Ishikawa (cell line): Measurements from ENCODE around the gene FUT1.
A peak's percentile ranks its signal among the peaks of the same experiment; 100 is the strongest.

Experiments
- CEBPB ChIP-seq: IDR thresholded peaks from 2 replicates; pipeline ENCODE4 v1.6.1; 2012
- CREB1 ChIP-seq: IDR thresholded peaks from 2 replicates; pipeline ENCODE4 v1.6.1; 2012; ENCODE audit warnings: low read depth
- EGR1 ChIP-seq: IDR thresholded peaks from 2 replicates; pipeline ENCODE4 v1.6.1; 2012
- EP300 ChIP-seq: IDR thresholded peaks from 2 replicates; pipeline ENCODE4 v1.6.1; 2012; ENCODE audit warnings: borderline replicate concordance
- FOXM1 ChIP-seq: IDR thresholded peaks from 2 replicates; pipeline ENCODE4 v1.6.1; 2012; ENCODE audit warnings: low read depth, borderline replicate concordance
- NFIC ChIP-seq: IDR thresholded peaks from 2 replicates; pipeline ENCODE4 v1.6.1; 2012
- RAD21 ChIP-seq: IDR thresholded peaks from 2 replicates; pipeline ENCODE4 v1.6.1; 2012; ENCODE audit warnings: low read depth
- TAF1 ChIP-seq: IDR thresholded peaks from 2 replicates; pipeline ENCODE4 v1.6.1; 2012; ENCODE audit warnings: low read depth, mild to moderate bottlenecking
- TCF12 ChIP-seq: IDR thresholded peaks from 2 replicates; pipeline ENCODE4 v1.6.1; 2012; ENCODE audit warnings: low read depth
- TEAD4 ChIP-seq: IDR thresholded peaks from 2 replicates; pipeline ENCODE4 v1.6.1; 2012
- USF1 ChIP-seq: IDR thresholded peaks from 2 replicates; pipeline ENCODE4 v1.6.1; 2012
- YY1 ChIP-seq: IDR thresholded peaks from 2 replicates; pipeline ENCODE4 v1.6.1; 2012; ENCODE audit warnings: low read depth
- ZBTB7A ChIP-seq: IDR thresholded peaks from 2 replicates; pipeline ENCODE4 v1.6.1; 2012; ENCODE audit warnings: low read depth
- TF ChIP-seq, protein P1 (sequence below): IDR thresholded peaks from 2 replicates; pipeline ENCODE4 v1.6.1; 2012
- TF ChIP-seq, protein P2 (sequence below): IDR thresholded peaks from 2 replicates; pipeline ENCODE4 v1.6.1; 2012; ENCODE audit warnings: low read depth, mild to moderate bottlenecking

FUT1 gene

DNA sequence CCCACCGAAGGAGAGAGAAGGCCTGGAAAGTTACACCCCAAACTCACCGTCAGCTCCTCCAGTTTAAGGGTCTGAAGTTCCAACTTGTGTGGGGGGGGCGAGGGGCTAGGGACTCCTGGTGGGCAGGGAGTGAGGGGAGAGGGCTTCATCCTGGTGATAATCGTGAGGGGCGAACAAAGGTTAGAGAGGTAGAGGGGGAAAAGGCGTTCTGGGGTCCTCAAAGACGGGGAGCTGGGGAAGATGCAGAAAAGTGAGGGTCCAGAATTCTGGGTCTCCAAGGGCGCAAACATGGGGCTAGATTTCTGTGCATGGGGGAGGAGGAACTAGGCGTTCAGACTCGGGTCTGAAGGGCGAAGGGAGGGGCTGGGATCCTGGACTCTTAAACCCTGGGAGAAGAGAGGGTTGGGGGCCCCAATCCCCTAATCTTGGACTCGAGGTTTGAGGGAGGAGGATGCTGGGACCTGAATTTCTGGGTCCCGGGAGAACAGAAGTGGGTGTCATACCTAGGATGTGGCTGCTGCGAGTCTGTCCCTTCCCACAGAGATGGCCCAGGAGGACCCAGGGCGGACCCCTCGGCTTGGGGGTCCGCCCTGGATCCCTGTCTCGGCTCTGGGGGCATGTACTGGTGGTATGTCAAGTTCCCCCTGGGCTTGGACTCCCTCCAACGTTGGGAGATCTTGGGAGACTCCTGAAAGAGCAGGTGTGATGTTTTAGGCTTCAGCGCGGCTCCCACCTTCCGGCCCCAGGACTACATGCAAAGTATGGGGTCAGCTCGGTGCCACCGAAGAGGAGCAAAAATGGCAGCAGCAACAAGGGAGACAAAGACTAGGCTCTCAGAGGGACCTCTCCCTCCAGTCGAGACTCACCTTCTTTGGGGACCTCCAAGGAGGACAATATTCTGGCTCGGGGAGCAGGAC, 37.4 kb downstream of the FUT1 start:
- TF ChIP-seq YY1: no peak
- no peak for TF ChIP-seq USF1
- TF ChIP-seq RAD21: no peak
- no peak for TF ChIP-seq TEAD4
- no peak for TF ChIP-seq EP300
- TF ChIP-seq ZBTB7A: no peak
- no peak for TF ChIP-seq NFIC
- TF ChIP-seq TCF12: no peak
- TF ChIP-seq, protein P1, sequence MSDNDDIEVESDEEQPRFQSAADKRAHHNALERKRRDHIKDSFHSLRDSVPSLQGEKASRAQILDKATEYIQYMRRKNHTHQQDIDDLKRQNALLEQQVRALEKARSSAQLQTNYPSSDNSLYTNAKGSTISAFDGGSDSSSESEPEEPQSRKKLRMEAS: no peak
- no peak for TF ChIP-seq TAF1
- no peak for TF ChIP-seq FOXM1
- TF ChIP-seq CEBPB: no peak
- TF ChIP-seq, protein P2, sequence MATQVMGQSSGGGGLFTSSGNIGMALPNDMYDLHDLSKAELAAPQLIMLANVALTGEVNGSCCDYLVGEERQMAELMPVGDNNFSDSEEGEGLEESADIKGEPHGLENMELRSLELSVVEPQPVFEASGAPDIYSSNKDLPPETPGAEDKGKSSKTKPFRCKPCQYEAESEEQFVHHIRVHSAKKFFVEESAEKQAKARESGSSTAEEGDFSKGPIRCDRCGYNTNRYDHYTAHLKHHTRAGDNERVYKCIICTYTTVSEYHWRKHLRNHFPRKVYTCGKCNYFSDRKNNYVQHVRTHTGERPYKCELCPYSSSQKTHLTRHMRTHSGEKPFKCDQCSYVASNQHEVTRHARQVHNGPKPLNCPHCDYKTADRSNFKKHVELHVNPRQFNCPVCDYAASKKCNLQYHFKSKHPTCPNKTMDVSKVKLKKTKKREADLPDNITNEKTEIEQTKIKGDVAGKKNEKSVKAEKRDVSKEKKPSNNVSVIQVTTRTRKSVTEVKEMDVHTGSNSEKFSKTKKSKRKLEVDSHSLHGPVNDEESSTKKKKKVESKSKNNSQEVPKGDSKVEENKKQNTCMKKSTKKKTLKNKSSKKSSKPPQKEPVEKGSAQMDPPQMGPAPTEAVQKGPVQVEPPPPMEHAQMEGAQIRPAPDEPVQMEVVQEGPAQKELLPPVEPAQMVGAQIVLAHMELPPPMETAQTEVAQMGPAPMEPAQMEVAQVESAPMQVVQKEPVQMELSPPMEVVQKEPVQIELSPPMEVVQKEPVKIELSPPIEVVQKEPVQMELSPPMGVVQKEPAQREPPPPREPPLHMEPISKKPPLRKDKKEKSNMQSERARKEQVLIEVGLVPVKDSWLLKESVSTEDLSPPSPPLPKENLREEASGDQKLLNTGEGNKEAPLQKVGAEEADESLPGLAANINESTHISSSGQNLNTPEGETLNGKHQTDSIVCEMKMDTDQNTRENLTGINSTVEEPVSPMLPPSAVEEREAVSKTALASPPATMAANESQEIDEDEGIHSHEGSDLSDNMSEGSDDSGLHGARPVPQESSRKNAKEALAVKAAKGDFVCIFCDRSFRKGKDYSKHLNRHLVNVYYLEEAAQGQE: no peak
- TF ChIP-seq EGR1: no peak

GRCh38 chr19:48713864-48714755, 38.3 kb downstream of the FUT1 start:
- TF ChIP-seq EGR1: no peak
- TF ChIP-seq, protein P1: peak; percentile 63
- TF ChIP-seq ZBTB7A: peak; percentile 31; the same call in 1 of the 2 replicates
- peak; percentile 44; the same call in 1 of the 2 replicates for TF ChIP-seq TAF1
- TF ChIP-seq TCF12: 0 out of 2 replicates have a peak, but pooled peaks have one; percentile 15
- TF ChIP-seq CREB1: 0 out of 2 replicates have a peak, but pooled peaks have one; percentile 30
- TF ChIP-seq CEBPB: no peak

GRCh38 chr19:48713041-48713863, 39.2 kb downstream of the FUT1 start:
- TF ChIP-seq CREB1: no peak
- TF ChIP-seq EGR1: no peak
- no peak for TF ChIP-seq ZBTB7A
- TF ChIP-seq FOXM1: no peak
- no peak for TF ChIP-seq USF1
- TF ChIP-seq, protein P1: no peak
- TF ChIP-seq RAD21: no peak
- TF ChIP-seq NFIC: no peak

GRCh38 chr19:48711106-48711662, 41.3 kb downstream of the FUT1 start:
- TF ChIP-seq CREB1: no peak
- TF ChIP-seq ZBTB7A: no peak
- no peak for TF ChIP-seq NFIC
- TF ChIP-seq RAD21: no peak
- TF ChIP-seq TEAD4: no peak
- no peak for TF ChIP-seq TAF1
- TF ChIP-seq CEBPB: no peak
- TF ChIP-seq EGR1: no peak
- TF ChIP-seq, protein P2: no peak
- no peak for TF ChIP-seq EP300
- no peak for TF ChIP-seq USF1
- TF ChIP-seq YY1: no peak
- no peak for TF ChIP-seq FOXM1
- no peak for TF ChIP-seq TCF12
- TF ChIP-seq, protein P1: no peak
